ENCODE measurements around the gene WNT7B. TPM values are rescaled to one million over a fixed set of nuclear protein-coding genes. Genes with fewer than 3 reads are reported as not detected.
A peak's percentile ranks its signal among the peaks of the same experiment; 100 is the strongest.

Gene WNT7B
- total and polyA plus RNA-seq, 2 of the 8 experiments (the other 6 are each of a cell fraction or from before 2014, with no cell fraction given), result 0.14 to 0.24 TPM

- ChIA-PET POLR2A (ENCODE audit: partially characterized antibody) (no interaction called here), CTCF (ENCODE audit: partially characterized antibody) (interaction anchor here (0.9 kb wide), 1 partner anchor 9 kb away, joined by 3 read pairs; no protein-coding TSS in a partner anchor)
- peaks cover 3 to 34% (median 24%) of the 10 kb centered on the region in 4 experiments for H3K4me1 ChIP-seq (replicated peaks in 1 of 4; ENCODE audit: control insufficient read depth in 3 of 4, insufficient read depth in 4 of 4, low read length in 3 of 4)
- no peak overlapping the region for H2BK120ac ChIP-seq (replicated peaks; ENCODE audit: low read depth, low read length)
- H2AFZ ChIP-seq (ENCODE audit: low read length), result no peak overlapping the region
- H3K14ac ChIP-seq (ENCODE audit: insufficient read length), result no peak overlapping the region
- no peak overlapping the region for H3K27ac ChIP-seq (ENCODE audit: low read depth, low read length)
- H3K36me3 ChIP-seq (ENCODE audit: control insufficient read depth in 2 of 4, insufficient read depth in 4 of 4, low read length in 3 of 4), result peaks cover 0 to 24% (median 0%) of the 10 kb centered on the region in 4 experiments; a peak in 4 of 8 replicates
- no peak overlapping the region for H3K23ac ChIP-seq (ENCODE audit: insufficient read length)
- H3K4ac ChIP-seq (replicated peaks; ENCODE audit: insufficient read length, low read depth, low read length), result no peak overlapping the region
- peaks cover 2 to 33% of the 10 kb centered on the region in 2 experiments for H4K20me1 ChIP-seq (replicated peaks in 1 of 2; ENCODE audit: control insufficient read depth in 1 of 2, insufficient read depth in 2 of 2, low read length in 2 of 2)
- no peak overlapping the region for H2BK15ac ChIP-seq (ENCODE audit: low read length)
- H3K79me1 ChIP-seq (ENCODE audit: low read depth, low read length), result no peaks in the 10 kb centered on the region
- H3K9me3 ChIP-seq (ENCODE audit: insufficient read depth in 2 of 2, low read depth in 1 of 2, low read length in 1 of 2), result peaks cover 5 to 14% of the 10 kb centered on the region in 2 experiments; a peak in 3 of 4 replicates
- no peak overlapping the region for H2BK5ac ChIP-seq (ENCODE audit: low read depth, low read length)
- no peak overlapping the region for H4K5ac ChIP-seq (ENCODE audit: insufficient read length, low read depth, low read length)
- no peak overlapping the region for H3K56ac ChIP-seq (replicated peaks; ENCODE audit: insufficient read length, low read depth, low read length)
- H3K4me2 ChIP-seq (ENCODE audit: insufficient read depth in 1 of 2, low read depth in 2 of 2, low read length in 2 of 2), result peak overlapping the region; percentile 53 to 70
- H3K9ac ChIP-seq (replicated peaks in 1 of 4; ENCODE audit: extremely low read depth in 1 of 4, low read depth in 3 of 4, low read length in 3 of 4), result no peak overlapping the region
- FAIRE-seq (no peak), DNase-seq (ENCODE audit: low read depth in 1 of 2, low spot score in 2 of 2) (no peak)
- peaks cover 73 to 95% (median 91%) of the 10 kb centered on the region in 4 experiments for H3K27me3 ChIP-seq (replicated peaks in 1 of 4; ENCODE audit: control insufficient read depth in 3 of 4, extremely low read depth in 1 of 4, insufficient read depth in 3 of 4, low read length in 3 of 4)
- no peak overlapping the region for H2BK12ac ChIP-seq (ENCODE audit: low read depth, low read length)
- no peak overlapping the region for H2AK5ac ChIP-seq (ENCODE audit: low read depth, low read length)
- H4K8ac ChIP-seq (ENCODE audit: extremely low read depth, insufficient read depth, low read length), result no peak overlapping the region
- H3K79me2 ChIP-seq (ENCODE audit: control insufficient read depth in 1 of 2, insufficient read depth in 2 of 2, low read length in 2 of 2), result peaks cover 0 to 6% of the 10 kb centered on the region in 2 experiments; a peak in 1 of 4 replicates
- H3K18ac ChIP-seq (ENCODE audit: extremely low read depth, low read length), result no peak overlapping the region
- H3K4me3 ChIP-seq (ENCODE audit: extremely low read depth in 1 of 4, insufficient read depth in 2 of 4, low read depth in 3 of 4, low read length in 4 of 4), result peak overlapping the region in 2 of 4 experiments; percentile 8 to 43; a peak in 4 of 8 replicates
- no peak overlapping the region for H4K91ac ChIP-seq (replicated peaks; ENCODE audit: insufficient read length, low read length)
- WGBS, 2 experiments (ENCODE audit: extremely low coverage in 1 of 2, insufficient coverage in 1 of 2, insufficient read length in 1 of 2, insufficient replicate concordance in 2 of 2, low coverage in 1 of 2, low lambda C conversion rate in 2 of 2, missing lambda C conversion rate in 1 of 2), result 7% methylated on average over 46 of the region's 80 CpGs; no CpG with 5 or more reads in 1 of the 2 experiments
- H2BK20ac ChIP-seq (ENCODE audit: low read length), result no peak overlapping the region
- peaks cover 22% of the 10 kb centered on the region for H3K23me2 ChIP-seq (ENCODE audit: low read depth, low read length)
- TF ChIP-seq USF2 (IDR thresholded peaks at IDR 0.05; ENCODE audit: low read length), result no peak
- TF ChIP-seq GTF2F1 (IDR thresholded peaks at IDR 0.05; ENCODE audit: borderline replicate concordance, low read depth, low read length), result no peak
- TF ChIP-seq TAF7 (optimal IDR thresholded peaks at IDR 0.05; ENCODE audit: borderline replicate concordance, low read depth, low read length), result no peak
- TF ChIP-seq RBBP5 (IDR thresholded peaks at IDR 0.05; ENCODE audit: borderline replicate concordance, low read depth, low read length), result no peak
- TF ChIP-seq GABPA (IDR thresholded peaks at IDR 0.05; ENCODE audit: borderline replicate concordance, insufficient read depth, low read length), result 0 out of 2 replicates have a peak, but pooled peaks have one; percentile 54
These were observed 1.5 kb downstream of the WNT7B start for GRCh38 chr22:45975164-45976161.
